Left ventricle myocardium superior (tissue), 1 donor: Measurements from ENCODE around the gene FBXO36. TPM values are rescaled to one million over a fixed set of nuclear protein-coding genes. Genes with fewer than 3 reads are reported as not detected.

Experiments used
- ATAC-seq: fragments of 200-7000 bp; cut with Tn5 transposase; one replicate; pipeline ENCODE4 v1.9.1; 2020; ENCODE audit warnings: mild to moderate bottlenecking, moderate library complexity
- DNase-seq: peaks from one replicate; pipeline ENCODE4 v3.0.0-alpha.2; 2020
- intact Hi-C: fragments of 100-400 bp; cut with micrococcal nuclease; formaldehyde crosslinking; loops from one replicate; pipeline ENCODE4 v1.11.0; 2022
- total RNA-seq: library from RNA; stranded (reverse); fragmentation: NEBNext Ultra II Directional; extraction: Animal tissue kit (Norgen Biotek cat#: 25700); gene quantifications from one replicate; pipeline ENCODE4 v1.2.1, GENCODE V29; 2021
- donor health status: DM: no; HTN: yes; CAD: no; lungs with severe emphysema.

The FBXO36 gene
- total RNA-seq, 1 donor from 2014 or later, result 0.55 TPM

- ATAC-seq, result no peak
- intact Hi-C loops, result no loop called here
Observed at GRCh38 chr2:230016844-230017243, 94.5 kb downstream of the FBXO36 start.

GRCh38 chr2:230018153-230018552 lies 95.8 kb downstream of the FBXO36 start:
- intact Hi-C loops, result no loop called here
- DNase-seq (no peak), ATAC-seq (no peak)

More at GRCh38 chr2:230016844-230017243, 94.5 kb downstream of the FBXO36 start:
- DNase-seq, result no peak

- ATAC-seq, result no peak
- intact Hi-C loops, result no loop called here
- DNase-seq, result no peak
Observed at GRCh38 chr2:230019742-230020141, 97.4 kb downstream of the FBXO36 start.

- intact Hi-C loops, result no loop called here
- ATAC-seq (no peak), DNase-seq (no peak)
Observed at GRCh38 chr2:230023313-230023712, 101.0 kb downstream of the FBXO36 start.

- intact Hi-C loops, result no loop called here
- ATAC-seq, result no peak
- no peak for DNase-seq
Observed at GRCh38 chr2:230042195-230042594, 119.9 kb downstream of the FBXO36 start.

GRCh38 chr2:230043025-230043424 lies 120.7 kb downstream of the FBXO36 start:
- ATAC-seq (no peak), DNase-seq (no peak)
- intact Hi-C loops, result no loop called here

GRCh38 chr2:230043461-230043860 lies 121.2 kb downstream of the FBXO36 start:
- ATAC-seq (peak; percentile 26), DNase-seq (no peak)
- intact Hi-C loops, result no loop called here

- no peak for DNase-seq
- ATAC-seq, result no peak
- intact Hi-C loops, result no loop called here
Observed at GRCh38 chr2:230046491-230046890, 124.2 kb downstream of the FBXO36 start.

GRCh38 chr2:230048010-230048671 lies 125.8 kb downstream of the FBXO36 start:
- intact Hi-C loops, result no loop called here
- no peak for ATAC-seq
- no peak for DNase-seq

GRCh38 chr2:230050136-230050535 lies 127.8 kb downstream of the FBXO36 start:
- intact Hi-C loops, result no loop called here
- DNase-seq (no peak), ATAC-seq (peak; percentile 50)

GRCh38 chr2:230052299-230052698 lies 130.0 kb downstream of the FBXO36 start:
- ATAC-seq (no peak), DNase-seq (no peak)
- intact Hi-C loops, result no loop called here

- intact Hi-C loops, result no loop called here
- DNase-seq (no peak), ATAC-seq (no peak)
Observed at GRCh38 chr2:230053753-230054478, 131.6 kb downstream of the FBXO36 start.

- no peak for DNase-seq
- intact Hi-C loops, result no loop called here
- ATAC-seq, result no peak
Observed at GRCh38 chr2:230060672-230061293, 138.5 kb downstream of the FBXO36 start.

Other genes starting within 250 kb of the FBXO36 start
- 1.6 TPM for gene DNER, start 207.9 kb upstream of the FBXO36 start, total RNA-seq
- gene TRIP12, start 494 bp upstream of the FBXO36 start, total RNA-seq, result 194 TPM
- gene SLC16A14, start 146.4 kb downstream of the FBXO36 start, total RNA-seq, result 4.0 TPM